GM12874 (cell line): ENCODE data around the gene GTPBP8.

Experiments
- TF ChIP-seq, protein P1 (sequence below): IDR thresholded peaks from 2 replicates; pipeline ENCODE4 v1.5.1; 2011; ENCODE audit warnings: low read depth, mild to moderate bottlenecking, control low read depth, low read length, moderate library complexity; ENCODE audit not compliant: insufficient read depth

The GTPBP8 gene

DNA sequence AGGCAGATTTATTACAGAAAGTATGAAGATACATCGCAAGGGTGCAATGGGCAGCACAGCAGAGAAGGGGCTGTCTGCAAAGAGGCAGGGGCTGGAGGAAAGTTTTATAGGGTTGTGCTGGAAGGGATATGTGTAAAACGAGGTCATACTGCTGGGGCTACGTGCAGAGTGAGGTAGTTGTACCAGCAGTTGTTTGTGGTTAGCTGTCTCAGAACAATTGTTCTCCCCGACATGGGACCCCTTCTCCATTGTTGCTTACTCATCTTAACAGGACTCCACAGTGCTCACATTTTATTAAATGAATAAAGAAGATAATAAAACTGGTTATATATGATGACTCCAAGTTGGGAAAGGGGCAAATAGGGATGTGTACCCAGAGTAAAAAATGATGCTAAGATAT, 49.4 kb downstream of the GTPBP8 start:
- TF ChIP-seq, protein P1, sequence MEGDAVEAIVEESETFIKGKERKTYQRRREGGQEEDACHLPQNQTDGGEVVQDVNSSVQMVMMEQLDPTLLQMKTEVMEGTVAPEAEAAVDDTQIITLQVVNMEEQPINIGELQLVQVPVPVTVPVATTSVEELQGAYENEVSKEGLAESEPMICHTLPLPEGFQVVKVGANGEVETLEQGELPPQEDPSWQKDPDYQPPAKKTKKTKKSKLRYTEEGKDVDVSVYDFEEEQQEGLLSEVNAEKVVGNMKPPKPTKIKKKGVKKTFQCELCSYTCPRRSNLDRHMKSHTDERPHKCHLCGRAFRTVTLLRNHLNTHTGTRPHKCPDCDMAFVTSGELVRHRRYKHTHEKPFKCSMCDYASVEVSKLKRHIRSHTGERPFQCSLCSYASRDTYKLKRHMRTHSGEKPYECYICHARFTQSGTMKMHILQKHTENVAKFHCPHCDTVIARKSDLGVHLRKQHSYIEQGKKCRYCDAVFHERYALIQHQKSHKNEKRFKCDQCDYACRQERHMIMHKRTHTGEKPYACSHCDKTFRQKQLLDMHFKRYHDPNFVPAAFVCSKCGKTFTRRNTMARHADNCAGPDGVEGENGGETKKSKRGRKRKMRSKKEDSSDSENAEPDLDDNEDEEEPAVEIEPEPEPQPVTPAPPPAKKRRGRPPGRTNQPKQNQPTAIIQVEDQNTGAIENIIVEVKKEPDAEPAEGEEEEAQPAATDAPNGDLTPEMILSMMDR = no peak

DNA sequence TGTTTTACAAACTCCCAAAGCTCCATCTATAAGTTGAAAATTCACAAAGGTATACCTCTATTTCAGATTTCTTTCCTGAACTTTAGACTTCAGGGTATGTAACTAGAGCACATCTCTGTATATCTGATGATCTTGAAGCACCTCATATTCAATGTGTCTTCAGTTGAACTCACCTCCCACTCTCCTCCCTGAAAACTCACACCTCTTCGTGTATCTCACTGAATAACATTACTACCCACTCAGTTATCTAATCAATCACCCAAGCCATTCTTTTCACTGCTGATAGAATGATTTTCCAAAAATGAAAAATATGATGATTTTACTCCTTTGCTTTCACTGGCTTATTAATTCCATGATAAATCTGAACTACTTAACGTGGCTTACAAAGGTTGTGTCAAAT, 52.9 kb downstream of the GTPBP8 start:
- TF ChIP-seq, protein P1 = no peak

GRCh38 chr3:113051302-113051711, 60.5 kb downstream of the GTPBP8 start:
- TF ChIP-seq, protein P1 = peak; percentile 83
